Measurements from ENCODE around the gene ACTR1A.

The ACTR1A gene

DNA sequence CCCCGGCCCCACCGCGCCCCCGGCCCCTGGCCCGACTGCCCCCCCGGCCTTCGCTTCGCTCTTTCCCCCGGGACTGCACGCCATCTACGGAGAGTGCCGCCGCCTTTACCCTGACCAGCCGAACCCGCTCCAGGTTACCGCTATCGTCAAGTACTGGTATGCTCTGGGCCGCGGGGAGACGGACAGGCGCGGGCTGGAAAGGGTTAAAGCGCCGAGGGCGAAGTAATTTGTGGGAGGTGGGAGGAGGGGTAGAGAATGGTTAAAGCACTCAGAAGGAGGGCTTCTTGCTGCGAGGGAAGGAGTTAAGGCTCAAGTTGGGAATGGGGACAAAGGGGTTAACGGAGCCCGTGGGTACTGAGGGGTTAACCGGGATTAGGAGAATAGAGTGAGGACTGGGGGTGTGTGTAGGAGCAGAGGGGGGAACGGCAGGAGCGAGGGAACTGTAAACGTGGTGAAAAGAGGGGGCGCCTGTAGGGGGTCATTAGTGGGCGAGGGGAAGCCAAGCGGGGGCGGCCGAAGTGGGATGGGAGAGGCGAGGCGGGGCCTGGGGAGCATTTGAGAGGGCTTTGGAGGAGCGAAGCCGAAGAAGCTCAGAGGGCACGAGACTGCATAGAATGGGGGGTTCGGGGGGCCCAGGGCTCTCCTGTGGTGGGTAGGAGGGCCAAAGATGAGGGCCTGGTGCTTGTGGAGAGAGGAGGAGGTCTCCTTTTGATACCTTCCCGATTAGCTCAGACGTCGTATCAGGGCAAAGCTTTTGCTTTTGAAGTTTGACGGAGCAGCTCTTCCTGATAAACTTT lies 1.9 kb upstream of the ACTR1A start:
- H3K36me3 ChIP-seq (replicated peaks; ENCODE audit: insufficient read depth, low read length) = peaks cover 4% of the 10 kb centered on the region; the same call in 1 of the 2 replicates
- peak overlapping the region; percentile 5; the same call in 1 of the 2 replicates for H3K27ac ChIP-seq (ENCODE audit: low read length)
- peak; percentile 53 for DNase-seq
- H4K20me1 ChIP-seq (ENCODE audit: insufficient read depth, low read length) = no peaks in the 10 kb centered on the region
- peaks cover 67% of the 10 kb centered on the region for H3K79me2 ChIP-seq (ENCODE audit: low read length)
- peak overlapping the region; percentile 97 for H3K4me2 ChIP-seq (ENCODE audit: low read depth, low read length)
- peak overlapping the region; percentile 74 for H3K9ac ChIP-seq (ENCODE audit: low read length)
- no peaks in the 10 kb centered on the region for H3K9me2 ChIP-seq (replicated peaks; ENCODE audit: insufficient read depth, low read length)
- no peaks in the 10 kb centered on the region for H3K9me3 ChIP-seq (replicated peaks; ENCODE audit: insufficient read depth, low read length)
- peak overlapping the region; percentile 83 for H2AFZ ChIP-seq (ENCODE audit: low read length)
- peaks cover 18% of the 10 kb centered on the region for H3K4me1 ChIP-seq (ENCODE audit: low read length)
- peak overlapping the region; percentile 98 for H3K4me3 ChIP-seq (ENCODE audit: low read length)
- TF ChIP-seq, protein P1, sequence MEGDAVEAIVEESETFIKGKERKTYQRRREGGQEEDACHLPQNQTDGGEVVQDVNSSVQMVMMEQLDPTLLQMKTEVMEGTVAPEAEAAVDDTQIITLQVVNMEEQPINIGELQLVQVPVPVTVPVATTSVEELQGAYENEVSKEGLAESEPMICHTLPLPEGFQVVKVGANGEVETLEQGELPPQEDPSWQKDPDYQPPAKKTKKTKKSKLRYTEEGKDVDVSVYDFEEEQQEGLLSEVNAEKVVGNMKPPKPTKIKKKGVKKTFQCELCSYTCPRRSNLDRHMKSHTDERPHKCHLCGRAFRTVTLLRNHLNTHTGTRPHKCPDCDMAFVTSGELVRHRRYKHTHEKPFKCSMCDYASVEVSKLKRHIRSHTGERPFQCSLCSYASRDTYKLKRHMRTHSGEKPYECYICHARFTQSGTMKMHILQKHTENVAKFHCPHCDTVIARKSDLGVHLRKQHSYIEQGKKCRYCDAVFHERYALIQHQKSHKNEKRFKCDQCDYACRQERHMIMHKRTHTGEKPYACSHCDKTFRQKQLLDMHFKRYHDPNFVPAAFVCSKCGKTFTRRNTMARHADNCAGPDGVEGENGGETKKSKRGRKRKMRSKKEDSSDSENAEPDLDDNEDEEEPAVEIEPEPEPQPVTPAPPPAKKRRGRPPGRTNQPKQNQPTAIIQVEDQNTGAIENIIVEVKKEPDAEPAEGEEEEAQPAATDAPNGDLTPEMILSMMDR (IDR thresholded peaks at IDR 0.05; ENCODE audit: low read length) = no peak
- TF ChIP-seq EZH2phosphoT487 (IDR thresholded peaks at IDR 0.05; ENCODE audit: low read length) (no peak), EZH2 (optimal IDR thresholded peaks at IDR 0.05; ENCODE audit: low read depth, low read length) (no peak)
- H3F3A ChIP-seq (ENCODE audit: insufficient read depth, low read length) = peaks cover 17% of the 10 kb centered on the region
- no peaks in the 10 kb centered on the region for H3K27me3 ChIP-seq (replicated peaks; ENCODE audit: insufficient read depth, low read length)

DNA sequence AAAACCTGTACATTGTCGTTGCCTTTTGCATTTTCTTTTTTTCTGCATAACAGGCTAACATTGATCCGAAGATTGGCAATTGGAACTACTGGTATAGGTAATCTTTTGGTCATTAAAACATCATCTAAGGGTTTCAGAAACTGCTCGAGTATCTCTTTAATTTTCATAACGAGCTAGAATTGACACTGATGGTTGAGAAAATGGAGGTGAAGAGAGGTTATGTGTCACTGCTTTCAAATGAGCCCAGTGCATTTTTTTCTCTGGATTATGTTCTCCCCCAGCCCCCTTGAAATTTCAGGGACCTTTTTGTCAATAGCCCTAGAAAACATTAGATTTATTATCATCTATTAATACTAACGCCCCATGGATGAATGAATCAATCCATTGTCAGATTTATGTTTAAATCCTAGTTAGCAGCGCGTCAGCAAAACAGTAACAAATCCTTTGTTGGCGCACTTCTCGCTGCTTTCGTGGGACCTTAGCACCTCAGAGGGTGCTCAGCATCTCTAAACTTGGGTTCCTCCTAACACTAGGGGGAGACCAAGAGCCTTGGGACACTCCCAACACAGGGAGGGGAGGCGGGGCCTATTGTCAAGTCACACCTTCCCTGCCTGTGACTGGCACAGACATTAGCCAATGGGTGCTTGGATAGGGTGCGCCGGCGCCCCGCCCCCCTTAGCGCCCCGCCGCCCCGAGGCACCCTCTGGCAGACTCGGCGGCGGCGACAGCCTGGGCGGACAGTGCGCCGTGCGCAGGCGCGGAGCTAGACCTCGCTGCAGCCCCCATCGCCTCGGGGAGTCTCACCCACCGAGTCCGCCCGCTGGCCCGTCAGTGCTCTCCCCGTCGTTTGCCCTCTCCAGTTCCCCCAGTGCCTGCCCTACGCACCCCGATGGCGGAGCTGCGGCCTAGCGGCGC lies 1.0 kb upstream of the ACTR1A start, which contains the start of gene SUFU:
Gene SUFU, plus strand, starts transcription at position 709 of the 915 bp plus-strand sequence. Its CDS starts 181 bp downstream, at position 890.
- Histone ChIP-seq H2AFZ (ENCODE audit: low read length) (peak within 1 kb of the TSS; percentile 96), H3K36me3 (replicated peaks; ENCODE audit: insufficient read depth, low read length) (no peaks in the 10 kb centered on the region), H3K9me2 (replicated peaks; ENCODE audit: insufficient read depth, low read length) (no peaks in the 10 kb centered on the region), H3F3A (ENCODE audit: insufficient read depth, low read length) (peaks cover 17% of the 10 kb centered on the region), H3K27ac (ENCODE audit: low read length) (peak within 1 kb of the TSS; percentile 41; the same call in 1 of the 2 replicates), H4K20me1 (ENCODE audit: insufficient read depth, low read length) (no peaks in the 10 kb centered on the region), H3K9me3 (replicated peaks; ENCODE audit: insufficient read depth, low read length) (no peaks in the 10 kb centered on the region), H3K79me2 (ENCODE audit: low read length) (peaks cover 75% of the 10 kb centered on the region), H3K4me3 (ENCODE audit: low read length) (peak within 1 kb of the TSS; percentile 98), H3K27me3 (replicated peaks; ENCODE audit: insufficient read depth, low read length) (no peaks in the 10 kb centered on the region), H3K9ac (ENCODE audit: low read length) (peak within 1 kb of the TSS; percentile 74), H3K4me1 (ENCODE audit: low read length) (peaks cover 18% of the 10 kb centered on the region), H3K4me2 (ENCODE audit: low read depth, low read length) (peak within 1 kb of the TSS; percentile 97)
- TF ChIP-seq EZH2 (optimal IDR thresholded peaks at IDR 0.05; ENCODE audit: low read depth, low read length) (no peak), EZH2phosphoT487 (IDR thresholded peaks at IDR 0.05; ENCODE audit: low read length) (no peak)
- TF ChIP-seq, protein P1 (IDR thresholded peaks at IDR 0.05; ENCODE audit: low read length) = peak; percentile 85
- peak; percentile 99 for DNase-seq

DNA sequence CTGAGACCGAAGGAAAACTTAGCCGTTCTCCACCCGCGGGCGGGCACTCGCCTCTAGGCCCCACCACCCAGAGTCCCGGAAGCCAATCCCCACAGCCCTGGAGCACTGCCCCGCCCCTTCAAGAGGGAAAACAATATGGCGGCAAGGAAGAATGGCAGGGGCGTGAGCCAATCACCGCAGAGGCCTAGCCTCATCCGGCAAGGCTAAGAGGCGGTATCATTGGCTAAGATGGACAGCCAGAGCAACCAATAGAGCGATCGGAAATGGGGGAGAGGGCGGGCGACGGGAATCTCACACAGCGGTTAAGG lies 529 bp downstream of the ACTR1A start:
- DNase-seq = peak; percentile 98
- Histone ChIP-seq H3K4me2 (ENCODE audit: low read depth, low read length) (peak overlapping the region; percentile 77; the same call in 1 of the 2 replicates), H2AFZ (ENCODE audit: low read length) (peak overlapping the region; percentile 96), H3K9ac (ENCODE audit: low read length) (peak overlapping the region; percentile 62; the same call in 1 of the 2 replicates), H3K36me3 (replicated peaks; ENCODE audit: insufficient read depth, low read length) (no peaks in the 10 kb centered on the region), H3K27ac (ENCODE audit: low read length) (peak overlapping the region; percentile 8; the same call in 1 of the 2 replicates), H3K4me3 (ENCODE audit: low read length) (peak overlapping the region; percentile 90), H3K27me3 (replicated peaks; ENCODE audit: insufficient read depth, low read length) (no peaks in the 10 kb centered on the region), H3K4me1 (ENCODE audit: low read length) (peaks cover 12% of the 10 kb centered on the region), H3F3A (ENCODE audit: insufficient read depth, low read length) (peaks cover 17% of the 10 kb centered on the region), H4K20me1 (ENCODE audit: insufficient read depth, low read length) (0 out of 2 replicates have a peak, but pooled peaks cover 3% of the 10 kb centered on the region), H3K9me2 (replicated peaks; ENCODE audit: insufficient read depth, low read length) (no peaks in the 10 kb centered on the region), H3K79me2 (ENCODE audit: low read length) (peaks cover 77% of the 10 kb centered on the region), H3K9me3 (replicated peaks; ENCODE audit: insufficient read depth, low read length) (no peaks in the 10 kb centered on the region)
- TF ChIP-seq EZH2 (optimal IDR thresholded peaks at IDR 0.05; ENCODE audit: low read depth, low read length) (no peak), EZH2phosphoT487 (IDR thresholded peaks at IDR 0.05; ENCODE audit: low read length) (no peak)
- TF ChIP-seq, protein P1 (IDR thresholded peaks at IDR 0.05; ENCODE audit: low read length) = no peak

All from MM.1S (cell line).